Trophoblast cell (in vitro differentiated cells and primary cell): Measurements from ENCODE around the gene DAZ2. TPM values are rescaled to one million over a fixed set of nuclear protein-coding genes. Genes with fewer than 3 reads are reported as not detected.
"Not testable (repeated sequence)": the region's sequence is repeated elsewhere in the genome, so short reads cannot be mapped to it uniquely, and the experiment has no call there.

ENCODE experiments used
- DNase-seq, 2 donors: peaks; one replicate each; pipeline ENCODE4 v3.0.0-alpha.2; 2016
- H2AFZ ChIP-seq: 2 replicates; pipeline ENCODE4 v1.6.1; 2013; ENCODE audit warnings: low read length, moderate library complexity, mild to moderate bottlenecking; ENCODE audit not compliant: insufficient read depth, poor library complexity
- H2AK5ac ChIP-seq: 2 replicates; pipeline ENCODE4 v1.6.1; 2013; ENCODE audit warnings: mild to moderate bottlenecking, low read length
- H2BK120ac ChIP-seq: 2 replicates; pipeline ENCODE4 v1.6.1; 2013; ENCODE audit warnings: low read length, mild to moderate bottlenecking, moderate library complexity; ENCODE audit not compliant: insufficient read depth, poor library complexity
- H2BK12ac ChIP-seq: 2 replicates; pipeline ENCODE4 v1.6.1; 2013; ENCODE audit warnings: mild to moderate bottlenecking, low read length, moderate library complexity
- H2BK5ac ChIP-seq: 2 replicates; pipeline ENCODE4 v1.6.1; 2013; ENCODE audit warnings: low read length, low read depth, moderate library complexity, mild to moderate bottlenecking; ENCODE audit not compliant: poor library complexity
- H3K14ac ChIP-seq: 2 replicates; pipeline ENCODE4 v1.6.1; 2013; ENCODE audit warnings: mild to moderate bottlenecking, low read length
- H3K18ac ChIP-seq: 2 replicates; pipeline ENCODE4 v1.6.1; 2013; ENCODE audit warnings: mild to moderate bottlenecking, low read length
- H3K23ac ChIP-seq: 2 replicates; pipeline ENCODE4 v1.6.1; 2013; ENCODE audit warnings: low read length
- H3K27ac ChIP-seq: 2 replicates; pipeline ENCODE4 v1.5.1; 2013; ENCODE audit warnings: low read depth, mild to moderate bottlenecking, inconsistent platforms, low read length, moderate library complexity
- H3K27me3 ChIP-seq: 2 replicates; pipeline ENCODE4 v1.6.1; 2013; ENCODE audit warnings: inconsistent platforms, mild to moderate bottlenecking, low read length, moderate library complexity; ENCODE audit not compliant: insufficient read depth
- H3K36me3 ChIP-seq, 2 experiments: 1 replicate in 1 of 2; 2 replicates in 1 of 2; pipeline ENCODE4 v1.6.1; 2013; ENCODE audit warnings: low read length in 2 of 2, mild to moderate bottlenecking in 2 of 2, moderate library complexity in 1 of 2; ENCODE audit not compliant: insufficient read depth in 2 of 2, control insufficient read depth in 1 of 2
- H3K4ac ChIP-seq: 2 replicates; pipeline ENCODE4 v1.6.1; 2013; ENCODE audit warnings: low read depth, mild to moderate bottlenecking, low read length, moderate library complexity
- H3K4me1 ChIP-seq, 2 experiments: 1 replicate in 1 of 2; 2 replicates in 1 of 2; pipeline ENCODE4 v1.6.1; 2013; ENCODE audit warnings: low read length in 2 of 2, mild to moderate bottlenecking in 2 of 2, moderate library complexity in 1 of 2; ENCODE audit not compliant: insufficient read depth in 2 of 2, control insufficient read depth in 1 of 2
- H3K4me2 ChIP-seq: 2 replicates; pipeline ENCODE4 v1.6.1; 2013; ENCODE audit warnings: inconsistent platforms, mild to moderate bottlenecking, low read length, moderate library complexity
- H3K4me3 ChIP-seq: 2 replicates; pipeline ENCODE4 v1.5.1; 2013; ENCODE audit warnings: mild to moderate bottlenecking, low read depth, low read length, inconsistent platforms
- H3K79me1 ChIP-seq: one replicate; pipeline ENCODE4 v1.6.1; 2013; ENCODE audit warnings: low read length
- H3K79me2 ChIP-seq: 2 replicates; pipeline ENCODE4 v1.6.1; 2013; ENCODE audit warnings: low read length, mild to moderate bottlenecking; ENCODE audit not compliant: control insufficient read depth, insufficient read depth, poor library complexity
- H3K9ac ChIP-seq: 2 replicates; pipeline ENCODE4 v1.6.1; 2013; ENCODE audit warnings: mild to moderate bottlenecking, low read length
- H3K9me3 ChIP-seq: 2 replicates; pipeline ENCODE4 v1.6.1; 2013; ENCODE audit warnings: low read depth, mild to moderate bottlenecking, control low read depth, inconsistent platforms, low read length; ENCODE audit not compliant: insufficient read depth
- H4K12ac ChIP-seq: 2 replicates; pipeline ENCODE4 v1.6.1; 2013; ENCODE audit warnings: low read depth, mild to moderate bottlenecking, low read length, moderate library complexity
- H4K8ac ChIP-seq: 2 replicates; pipeline ENCODE4 v1.6.1; 2013; ENCODE audit warnings: low read depth, mild to moderate bottlenecking, low read length, moderate library complexity
- H4K91ac ChIP-seq: one replicate; pipeline ENCODE4 v1.6.1; 2013; ENCODE audit warnings: low read depth, mild to moderate bottlenecking, low read length, moderate library complexity
- whole genome bisulfite sequencing: extraction: QIAGEN DNeasy Blood & Tissue Kit; methylation state at CpG from one replicate; pipeline ENCODE4 v1.1.7; 2013; ENCODE audit warnings: missing lambda C conversion rate; ENCODE audit not compliant: insufficient read length, insufficient coverage; ENCODE audit errors: extremely low coverage; 5-methylcytosine and 5-hydroxymethylcytosine counted together
- polyA plus RNA-seq: library from polyadenylated mRNA; stranded (reverse); fragments of 200-250 nt; gene quantifications from 2 replicates; pipeline ENCODE4 v1.2.3, GENCODE V29; 2013

The DAZ2 gene
- not detected in 2 replicates for polyA plus RNA-seq

GRCh38 chrY:23219233-23219632 is at the start of gene DAZ2:
DAZ2 (plus strand) TSS chrY:23219533; CDS start chrY:23219741, 208 bp downstream.
- H3K4me1 ChIP-seq, H3K18ac ChIP-seq, H3K27me3 ChIP-seq, H3K9me3 ChIP-seq, H3K4ac ChIP-seq, DNase-seq, H2AK5ac ChIP-seq, H4K91ac ChIP-seq, H2AFZ ChIP-seq, H3K36me3 ChIP-seq, H3K4me2 ChIP-seq, H3K79me2 ChIP-seq, H2BK120ac ChIP-seq, H3K9ac ChIP-seq, H3K27ac ChIP-seq, H2BK12ac ChIP-seq, H3K23ac ChIP-seq, H3K14ac ChIP-seq, H3K4me3 ChIP-seq, H4K8ac ChIP-seq, H3K79me1 ChIP-seq, H2BK5ac ChIP-seq, H4K12ac ChIP-seq: not testable (repeated sequence)
- WGBS: no CpG with 5 or more reads among the region's 23 CpGs

GRCh38 chrY:23198908-23199307 is 20.4 kb upstream of the DAZ2 start, which contains the start of gene DAZ1:
DAZ1 (minus strand) TSS chrY:23199008; CDS start chrY:23198800, 208 bp downstream.
- not testable (repeated sequence) for H2AK5ac ChIP-seq, DNase-seq
- WGBS: no CpG with 5 or more reads among the region's 23 CpGs

GRCh38 chrY:23207455-23207854 is 11.9 kb upstream of the DAZ2 start:
- not testable (repeated sequence) for H3K23ac ChIP-seq, H2AFZ ChIP-seq, H3K27ac ChIP-seq, H4K12ac ChIP-seq, H4K8ac ChIP-seq, DNase-seq, H2BK12ac ChIP-seq, H3K4me1 ChIP-seq, H3K9ac ChIP-seq, H3K27me3 ChIP-seq, H2BK120ac ChIP-seq, H3K79me1 ChIP-seq, H2BK5ac ChIP-seq, H3K18ac ChIP-seq, H3K36me3 ChIP-seq, H3K4ac ChIP-seq, H3K4me2 ChIP-seq, H3K79me2 ChIP-seq, H3K4me3 ChIP-seq, H4K91ac ChIP-seq, H3K9me3 ChIP-seq, H3K14ac ChIP-seq, H2AK5ac ChIP-seq
- WGBS: no CpG with 5 or more reads among the region's 4 CpGs

More at GRCh38 chrY:23198908-23199307, 20.4 kb upstream of the DAZ2 start, which contains the start of gene DAZ1:
- H2BK120ac ChIP-seq, H3K4me2 ChIP-seq, H4K8ac ChIP-seq, H2BK12ac ChIP-seq, H4K12ac ChIP-seq, H3K4ac ChIP-seq, H3K36me3 ChIP-seq, H3K14ac ChIP-seq, H3K79me1 ChIP-seq, H3K27ac ChIP-seq, H3K27me3 ChIP-seq, H3K79me2 ChIP-seq, H3K4me1 ChIP-seq, H3K23ac ChIP-seq, H2AFZ ChIP-seq, H2BK5ac ChIP-seq, H4K91ac ChIP-seq, H3K18ac ChIP-seq, H3K9ac ChIP-seq, H3K4me3 ChIP-seq, H3K9me3 ChIP-seq: not testable (repeated sequence)

GRCh38 chrY:23209802-23210495 is 9.4 kb upstream of the DAZ2 start:
- not testable (repeated sequence) for DNase-seq, H3K79me2 ChIP-seq, H3K18ac ChIP-seq, H3K36me3 ChIP-seq, H4K12ac ChIP-seq, H3K9me3 ChIP-seq, H3K23ac ChIP-seq, H4K91ac ChIP-seq, H3K27me3 ChIP-seq, H2BK120ac ChIP-seq, H3K4me2 ChIP-seq, H3K79me1 ChIP-seq, H4K8ac ChIP-seq, H2BK12ac ChIP-seq, H3K27ac ChIP-seq, H2BK5ac ChIP-seq, H3K4me1 ChIP-seq, H3K9ac ChIP-seq, H2AK5ac ChIP-seq, H2AFZ ChIP-seq, H3K4me3 ChIP-seq, H3K4ac ChIP-seq, H3K14ac ChIP-seq
- WGBS: no CpG with 5 or more reads among the region's 4 CpGs
